Skeletal muscle satellite cell (primary cell): ENCODE measurements around the gene PHLDB3. TPM values are rescaled to one million over a fixed set of nuclear protein-coding genes. Genes with fewer than 3 reads are reported as not detected.
"Not testable (repeated sequence)": the region's sequence is repeated elsewhere in the genome, so short reads cannot be mapped to it uniquely, and the experiment has no call there.

Experiments
- H3K27me3 ChIP-seq: 2 replicates; pipeline ENCODE4 v1.7.0; 2013; ENCODE audit warnings: low read length; ENCODE audit not compliant: control insufficient read depth, insufficient read depth
- H3K36me3 ChIP-seq: 2 replicates; pipeline ENCODE4 v1.7.0; 2013; ENCODE audit warnings: mild to moderate bottlenecking, control low read depth, low read length; ENCODE audit not compliant: insufficient read depth
- H3K4me1 ChIP-seq: 2 replicates; pipeline ENCODE4 v1.7.0; 2013; ENCODE audit warnings: low read length; ENCODE audit not compliant: control insufficient read depth, insufficient read depth
- H3K4me2 ChIP-seq: 2 replicates; pipeline ENCODE4 v1.7.0; 2013; ENCODE audit warnings: mild to moderate bottlenecking, low read length
- H3K4me3 ChIP-seq: 2 replicates; pipeline ENCODE4 v1.7.0; 2013; ENCODE audit warnings: low read length
- H3K9ac ChIP-seq: 2 replicates; pipeline ENCODE4 v1.7.0; 2013; ENCODE audit warnings: mild to moderate bottlenecking, low read depth, low read length, moderate library complexity
- H3K9me3 ChIP-seq: replicated peaks from 2 replicates; pipeline ENCODE4 v1.7.0; 2013; ENCODE audit warnings: mild to moderate bottlenecking, control low read depth, low read length
- total RNA-seq: library from RNA; depleted of rRNA; stranded (reverse); fragments of >200 nt; gene quantifications from 2 replicates; pipeline ENCODE4 v1.2.3, GENCODE V29; 2012; rRNA removed

The PHLDB3 gene
- total RNA-seq, result 5.0 and 6.8 TPM in 2 replicates

DNA sequence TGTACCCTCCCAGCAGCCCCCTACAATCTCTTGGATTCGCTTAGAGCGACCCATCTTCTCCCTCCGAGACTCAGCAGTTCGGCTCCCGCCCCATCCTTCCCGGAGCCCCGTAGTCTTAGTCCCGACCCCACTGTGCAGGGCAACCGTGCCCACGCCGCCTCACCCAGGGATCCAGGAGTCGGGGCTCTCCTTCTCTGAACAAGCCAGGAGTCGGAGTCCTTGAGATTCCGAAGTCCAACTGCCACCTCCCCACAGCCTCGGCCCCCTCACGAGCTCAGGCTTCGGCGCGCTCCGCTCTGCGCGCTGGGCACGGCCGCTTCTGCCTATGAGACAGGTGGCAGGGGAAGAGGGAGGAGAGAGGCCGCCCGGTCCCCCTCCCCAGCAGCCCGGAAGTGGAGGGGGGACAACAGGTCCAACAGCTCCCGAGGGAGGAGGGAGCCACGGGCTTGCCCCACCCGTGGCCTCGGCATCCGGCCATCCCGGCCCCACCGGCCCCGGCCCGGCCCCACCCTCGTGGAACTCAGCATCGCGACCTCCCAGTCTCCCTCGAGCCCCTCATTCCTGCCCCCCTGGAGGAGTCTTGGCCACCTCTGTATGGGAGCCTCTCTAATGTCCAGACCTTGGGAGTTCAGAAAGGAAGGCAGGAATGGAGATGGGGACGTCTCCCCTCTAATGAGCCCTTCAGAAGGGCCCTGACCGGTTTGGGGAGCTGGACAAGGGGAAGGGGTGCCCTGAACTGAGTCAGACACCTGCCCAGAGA lies at the start of gene PHLDB3:
PHLDB3 (minus strand) TSS at position 321 of the 760 bp plus-strand sequence. CDS start 628 bp downstream, outside the sequence.
- H3K36me3 ChIP-seq, result peaks cover 13% of the 10 kb centered on the region
- peak within 1 kb of the TSS; percentile 82 for H3K9ac ChIP-seq
- peak within 1 kb of the TSS; percentile 89 for H3K4me3 ChIP-seq

DNA sequence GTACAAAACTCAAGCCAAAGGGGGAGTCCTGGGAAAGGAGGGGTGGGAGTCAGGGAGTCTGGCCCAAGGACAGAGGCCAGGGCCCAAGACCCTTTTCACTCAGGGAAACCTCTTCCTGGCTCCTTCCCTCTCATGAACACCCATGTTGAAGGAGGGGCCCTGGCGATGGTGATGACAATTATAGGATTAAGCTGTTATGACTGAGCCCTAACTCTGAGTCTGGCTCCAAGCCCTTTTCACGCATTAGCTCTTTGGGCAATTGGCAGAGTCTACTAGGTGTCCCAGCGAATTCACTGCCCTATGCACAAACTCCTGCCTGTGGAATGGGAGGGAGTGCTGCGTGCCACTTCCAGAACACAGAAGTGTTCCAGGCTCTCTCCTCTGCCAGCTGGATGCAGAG lies 49.1 kb upstream of the PHLDB3 start:
- Histone ChIP-seq H3K36me3 (peaks cover 21% of the 10 kb centered on the region), H3K9ac (no peak overlapping the region), H3K27me3 (no peaks in the 10 kb centered on the region), H3K4me2 (no peak overlapping the region), H3K4me3 (no peak overlapping the region), H3K4me1 (no peaks in the 10 kb centered on the region), H3K9me3 (no peaks in the 10 kb centered on the region)

More for the DNA sequence above, at the start of gene PHLDB3:
- H3K4me1 ChIP-seq, result peaks cover 15% of the 10 kb centered on the region
- H3K4me2 ChIP-seq, result peak within 1 kb of the TSS; percentile 99
- H3K9me3 ChIP-seq, result no peaks in the 10 kb centered on the region
- H3K27me3 ChIP-seq, result no peaks in the 10 kb centered on the region

DNA sequence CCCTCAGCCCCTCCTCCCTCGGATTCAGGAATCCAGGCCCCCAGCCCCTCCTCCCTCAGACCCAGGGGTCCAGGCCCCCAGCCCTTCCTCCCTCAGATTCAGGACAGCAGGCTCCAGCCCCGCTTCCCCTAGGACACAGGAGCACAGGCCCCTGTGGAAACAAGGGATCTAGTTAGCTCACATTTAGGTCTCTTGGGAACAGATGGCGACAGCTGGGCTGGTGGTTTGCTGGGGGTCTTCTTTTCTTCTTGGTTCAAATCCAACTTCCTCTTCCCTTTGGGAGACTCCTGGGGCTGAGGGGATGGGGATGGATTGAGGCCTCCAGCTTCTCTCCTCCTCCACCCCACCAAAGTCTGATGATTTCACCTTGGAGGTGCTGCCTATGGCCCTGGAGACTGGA lies 48.1 kb upstream of the PHLDB3 start:
- no peak overlapping the region for H3K4me2 ChIP-seq
- H3K36me3 ChIP-seq, result peaks cover 21% of the 10 kb centered on the region
- no peak overlapping the region for H3K9ac ChIP-seq
- no peaks in the 10 kb centered on the region for H3K9me3 ChIP-seq
- H3K4me1 ChIP-seq, result no peaks in the 10 kb centered on the region
- no peak overlapping the region for H3K4me3 ChIP-seq
- no peaks in the 10 kb centered on the region for H3K27me3 ChIP-seq

DNA sequence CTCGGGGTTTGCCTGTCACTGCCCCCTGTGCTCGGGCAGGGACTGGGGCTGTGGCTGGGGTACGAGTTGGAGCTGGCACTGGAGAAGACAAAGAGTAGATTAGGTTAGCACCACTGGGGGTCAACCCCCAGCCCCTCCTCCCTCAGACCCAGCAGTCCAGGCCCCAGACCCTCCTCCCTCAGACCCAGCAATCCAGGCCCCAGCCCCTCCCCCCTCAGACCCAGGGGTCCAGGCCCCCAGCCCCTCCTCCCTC lies 47.6 kb upstream of the PHLDB3 start:
- Histone ChIP-seq H3K27me3 (no peaks in the 10 kb centered on the region), H3K4me1 (no peaks in the 10 kb centered on the region), H3K9ac (no peak overlapping the region), H3K4me3 (no peak overlapping the region), H3K36me3 (peaks cover 21% of the 10 kb centered on the region), H3K4me2 (no peak overlapping the region), H3K9me3 (no peaks in the 10 kb centered on the region)

DNA sequence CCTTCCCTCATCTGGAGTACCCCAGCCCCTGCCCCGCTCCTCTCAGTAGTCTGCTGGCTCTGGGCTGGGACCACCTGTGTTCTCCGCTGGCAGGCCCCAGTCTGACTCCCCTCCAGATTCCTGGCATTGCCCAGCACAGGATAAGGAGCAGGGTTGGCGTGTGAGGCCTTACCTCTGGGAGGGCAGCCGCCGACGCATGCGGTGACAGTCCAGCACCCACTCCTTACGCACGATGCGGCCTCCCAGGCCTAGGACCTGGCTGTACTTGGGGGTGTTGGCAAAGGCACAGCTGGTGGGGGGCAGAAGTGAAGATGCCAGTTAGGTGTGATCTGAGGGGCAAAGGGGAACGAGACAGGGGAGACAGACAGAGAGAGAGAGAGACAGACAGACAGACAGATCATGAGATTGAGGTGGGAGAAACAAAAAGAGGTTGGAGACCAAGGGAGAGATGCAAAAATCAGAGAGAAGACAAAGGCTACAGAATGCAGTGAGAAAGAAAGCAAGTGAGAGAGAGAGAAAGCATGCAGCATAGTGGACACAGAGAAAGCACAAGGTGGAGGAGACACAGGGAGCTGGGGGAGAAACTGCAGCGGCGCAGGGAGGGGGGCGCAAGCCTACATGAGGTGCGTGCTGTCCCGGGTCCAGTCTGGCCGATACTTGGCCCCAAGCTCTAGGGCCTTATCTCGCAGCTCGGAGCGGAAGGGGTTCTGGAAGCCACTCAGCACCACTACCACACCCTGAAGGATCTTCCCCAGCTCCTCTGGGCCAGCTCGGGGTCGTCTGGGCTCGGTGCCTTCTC lies 47.1 kb upstream of the PHLDB3 start:
- Histone ChIP-seq H3K4me3 (no peak overlapping the region), H3K4me1 (no peaks in the 10 kb centered on the region), H3K4me2 (no peak overlapping the region), H3K9me3 (no peaks in the 10 kb centered on the region), H3K27me3 (no peaks in the 10 kb centered on the region), H3K36me3 (peaks cover 21% of the 10 kb centered on the region), H3K9ac (no peak overlapping the region)

DNA sequence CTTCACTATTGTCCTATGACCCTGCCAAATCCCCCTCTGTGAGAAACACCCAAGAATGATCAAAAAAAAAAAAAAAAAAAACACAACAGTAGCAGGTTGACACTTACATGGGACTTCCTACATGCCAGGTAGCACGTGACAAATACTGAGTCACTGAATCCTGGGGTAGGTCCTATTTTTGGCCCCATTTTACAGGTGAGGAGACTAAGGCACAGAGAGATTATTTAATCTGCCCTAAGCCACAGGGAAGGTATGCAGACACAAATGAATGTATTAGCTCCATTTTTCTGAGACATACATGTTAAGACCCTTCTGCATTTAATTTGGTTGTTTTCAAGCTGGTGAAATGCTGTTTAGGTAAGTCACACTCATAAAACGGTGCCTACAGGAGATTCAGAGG lies 44.2 kb upstream of the PHLDB3 start:
- peaks cover 17% of the 10 kb centered on the region for H3K36me3 ChIP-seq
- no peak overlapping the region for H3K4me3 ChIP-seq
- H3K9ac ChIP-seq, result no peak overlapping the region
- H3K9me3 ChIP-seq, result no peaks in the 10 kb centered on the region
- no peaks in the 10 kb centered on the region for H3K27me3 ChIP-seq
- H3K4me1 ChIP-seq, result no peaks in the 10 kb centered on the region
- H3K4me2 ChIP-seq, result no peak overlapping the region

DNA sequence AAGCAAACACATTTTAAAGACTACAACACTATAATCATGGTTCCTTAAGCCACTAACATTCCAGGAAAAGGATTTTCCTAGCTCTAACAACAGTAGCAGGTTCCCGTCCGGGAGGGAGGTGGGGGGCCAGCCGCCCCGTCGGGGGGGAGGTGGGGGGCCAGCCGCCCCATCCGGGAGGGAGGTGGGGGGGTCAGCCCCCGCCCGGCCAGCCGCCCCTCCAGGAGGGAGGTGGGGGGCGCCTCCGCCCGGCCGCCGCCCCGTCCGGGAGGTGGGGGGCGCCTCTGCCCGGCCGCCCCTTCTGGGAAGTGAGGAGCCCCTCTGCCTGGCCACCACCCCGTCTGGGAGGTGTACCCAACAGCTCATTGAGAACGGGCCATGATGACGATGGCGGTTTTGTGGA lies 43.4 kb upstream of the PHLDB3 start:
- not testable (repeated sequence) for H3K4me3 ChIP-seq, H3K4me2 ChIP-seq, H3K4me1 ChIP-seq, H3K27me3 ChIP-seq, H3K9ac ChIP-seq, H3K9me3 ChIP-seq
- H3K36me3 ChIP-seq, result peaks cover 24% of the 10 kb centered on the region

DNA sequence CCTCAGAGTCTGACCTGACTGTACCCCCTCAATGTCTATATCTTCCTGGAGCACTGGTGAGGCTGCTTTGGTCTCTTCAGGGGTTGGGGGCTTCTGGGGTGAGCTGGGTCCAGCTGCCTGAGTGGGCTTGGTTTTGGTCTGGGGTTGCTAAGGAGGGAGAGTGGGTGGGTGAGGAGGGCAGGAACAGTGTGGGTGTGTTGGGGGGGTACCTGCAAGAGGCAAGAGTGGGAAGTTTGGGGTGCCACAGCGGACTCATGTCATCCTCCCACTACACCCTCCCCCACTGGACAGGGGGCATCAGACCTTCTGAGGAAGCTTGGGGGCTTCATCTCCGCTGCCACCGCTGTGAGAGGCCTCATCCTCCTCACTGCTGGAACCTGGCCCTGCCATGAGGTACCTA lies 42.0 kb upstream of the PHLDB3 start:
- Histone ChIP-seq H3K4me1 (no peaks in the 10 kb centered on the region), H3K27me3 (no peaks in the 10 kb centered on the region), H3K4me2 (no peak overlapping the region), H3K4me3 (no peak overlapping the region), H3K9ac (no peak overlapping the region), H3K36me3 (peaks cover 27% of the 10 kb centered on the region), H3K9me3 (no peaks in the 10 kb centered on the region)

DNA sequence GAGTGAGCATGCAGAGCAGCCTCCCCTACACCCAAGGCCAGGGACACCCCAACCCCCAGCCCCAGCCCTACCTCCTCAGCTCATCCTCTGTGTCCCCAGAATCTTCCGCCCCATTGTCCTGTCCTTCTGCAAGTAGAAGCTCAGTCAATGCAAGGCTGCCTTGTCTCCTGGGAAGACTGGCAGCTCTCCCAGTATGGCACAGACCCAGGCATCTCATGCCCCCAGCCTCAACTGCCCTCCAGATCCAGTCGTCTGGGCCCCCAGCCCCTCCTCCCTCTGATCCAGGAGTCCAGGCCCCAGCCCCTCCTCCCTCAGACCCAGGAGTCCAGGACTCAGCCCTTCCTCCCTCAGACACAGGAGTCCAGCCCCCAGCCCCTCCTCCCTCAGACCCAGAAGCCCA lies 41.4 kb upstream of the PHLDB3 start:
- H3K36me3 ChIP-seq, result peaks cover 25% of the 10 kb centered on the region
- H3K9ac ChIP-seq, result no peak overlapping the region
- no peak overlapping the region for H3K4me2 ChIP-seq
- H3K4me1 ChIP-seq, result no peaks in the 10 kb centered on the region
- H3K9me3 ChIP-seq, result no peaks in the 10 kb centered on the region
- no peak overlapping the region for H3K4me3 ChIP-seq
- no peaks in the 10 kb centered on the region for H3K27me3 ChIP-seq

DNA sequence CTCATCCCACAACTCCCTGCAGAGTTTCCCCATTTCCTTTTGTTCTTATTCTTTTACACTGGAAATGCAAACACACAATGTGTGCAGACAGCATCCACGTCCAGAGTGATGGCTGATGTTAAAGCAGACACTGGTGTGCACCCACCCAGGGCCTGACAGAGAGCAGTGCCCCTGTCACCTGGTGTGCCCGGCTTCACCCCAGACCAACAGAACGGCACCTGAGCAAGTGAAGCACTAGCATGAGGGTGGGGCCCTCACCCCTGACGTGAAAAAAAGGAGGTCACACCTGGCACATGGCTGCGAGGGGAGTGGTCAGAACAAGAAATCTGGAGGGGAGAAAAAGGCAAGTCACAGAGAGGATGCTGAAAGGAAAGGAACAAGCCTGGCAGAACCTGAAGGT lies 40.7 kb upstream of the PHLDB3 start:
- Histone ChIP-seq H3K4me1 (no peaks in the 10 kb centered on the region), H3K4me2 (no peak overlapping the region), H3K27me3 (no peaks in the 10 kb centered on the region), H3K9me3 (no peaks in the 10 kb centered on the region), H3K36me3 (peaks cover 25% of the 10 kb centered on the region), H3K9ac (no peak overlapping the region), H3K4me3 (no peak overlapping the region)

DNA sequence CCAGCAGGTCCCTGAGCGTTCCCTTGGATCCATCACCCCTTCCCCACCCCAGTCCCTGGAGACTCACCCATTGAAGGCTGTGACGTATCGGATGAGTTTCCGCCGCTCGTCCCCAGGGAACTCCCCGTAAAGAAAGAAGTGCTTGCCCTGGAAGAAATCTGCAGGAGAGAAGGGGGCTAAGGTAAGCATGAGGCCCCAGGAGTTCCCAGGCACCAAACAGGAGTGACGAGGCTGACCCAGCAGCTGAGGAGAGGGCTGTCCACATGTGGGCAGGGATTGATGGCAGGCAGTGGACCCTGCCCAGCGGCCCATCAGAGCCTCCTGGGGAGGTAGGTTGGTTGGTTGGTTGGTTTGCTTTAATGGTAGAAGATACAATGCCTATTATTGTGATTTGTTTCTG lies 39.5 kb upstream of the PHLDB3 start:
- Histone ChIP-seq H3K4me3 (no peak overlapping the region), H3K36me3 (peaks cover 30% of the 10 kb centered on the region), H3K9ac (no peak overlapping the region), H3K9me3 (no peaks in the 10 kb centered on the region), H3K4me2 (no peak overlapping the region), H3K27me3 (no peaks in the 10 kb centered on the region), H3K4me1 (no peaks in the 10 kb centered on the region)
